ENCODE measurements around the gene DPP3.

GRCh38 chr11:66531841-66532240 is 51.6 kb downstream of the DPP3 start:
- no peak for TF ChIP-seq CTCF (IDR thresholded peaks at IDR 0.05)
- no peak for TF ChIP-seq POLR2A (IDR thresholded peaks at IDR 0.05)
